BLaER1 treated with 17β-estradiol and CSF1 and Interleukin-3, amounts not matched to agents 10 nM and 100 nM (cell line): ENCODE results near the gene INPP5B.

Experiments
- H3K27ac ChIP-seq, 11 experiments: shearing (Covaris generic); formaldehyde crosslinking; 2 replicates each; pipeline ENCODE4 v1.8.1; 2022
- H3K27me3 ChIP-seq, 11 experiments: shearing (Covaris generic); formaldehyde crosslinking; 2 replicates each; pipeline ENCODE4 v1.8.1; 2022
- H3K36me3 ChIP-seq, 11 experiments: shearing (Covaris generic); formaldehyde crosslinking; 2 replicates each; pipeline ENCODE4 v1.8.1; 2022
- H3K4me1 ChIP-seq, 10 experiments: shearing (Covaris generic); formaldehyde crosslinking; 2 replicates each; pipeline ENCODE4 v1.8.1; 2022
- H3K4me2 ChIP-seq, 11 experiments: shearing (Covaris generic); formaldehyde crosslinking; 2 replicates each; pipeline ENCODE4 v1.8.1; 2022
- H3K4me3 ChIP-seq, 10 experiments: shearing (Covaris generic); formaldehyde crosslinking; 2 replicates each; pipeline ENCODE4 v1.8.1; 2022
- H3K9ac ChIP-seq, 11 experiments: shearing (Covaris generic); formaldehyde crosslinking; 2 replicates each; pipeline ENCODE4 v1.8.1; 2022
- H3K9me3 ChIP-seq, 11 experiments: shearing (Covaris generic); formaldehyde crosslinking; replicated peaks in 1 of 11; 2 replicates each; pipeline ENCODE4 v1.8.1; 2022
- H4K20me1 ChIP-seq, 11 experiments: shearing (Covaris generic); formaldehyde crosslinking; 2 replicates each; pipeline ENCODE4 v1.8.1; 2022
- Cebpa-rat ChIP-seq, 11 experiments: shearing (Covaris generic); IDR thresholded peaks; 2 replicates each; pipeline ENCODE4 v1.8.1; 2022

The INPP5B gene

GRCh38 chr1:37892151-37893047, 54.5 kb downstream of the INPP5B start:
- Histone ChIP-seq H3K4me3 (no peak overlapping the region), H3K36me3 (peaks cover 28 to 75% (median 38%) of the 10 kb centered on the region in 11 experiments), H3K9ac (no peak overlapping the region), H3K27ac (no peak overlapping the region), H3K4me2 (no peak overlapping the region), H3K27me3 (no peaks in the 10 kb centered on the region), H3K9me3 (peaks cover 0 to 14% (median 0%) of the 10 kb centered on the region in 11 experiments; a peak in 7 of 22 replicates), H3K4me1 (0 out of 20 replicates have a peak, but pooled peaks cover 0 to 4% (median 0%) of the 10 kb centered on the region in 10 experiments), H4K20me1 (peaks cover 0 to 19% (median 3%) of the 10 kb centered on the region in 11 experiments; a peak in 8 of 22 replicates)
- TF ChIP-seq Cebpa-rat (IDR thresholded peaks at IDR 0.05) = no peak

GRCh38 chr1:37890378-37891014, 56.4 kb downstream of the INPP5B start:
- H3K4me2 ChIP-seq = no peak overlapping the region
- peaks cover 0 to 14% (median 0%) of the 10 kb centered on the region in 11 experiments; a peak in 7 of 22 replicates for H3K9me3 ChIP-seq
- H3K4me3 ChIP-seq = no peak overlapping the region
- peaks cover 0 to 18% (median 0%) of the 10 kb centered on the region in 10 experiments; a peak in 3 of 20 replicates for H3K4me1 ChIP-seq
- no peak overlapping the region for H3K9ac ChIP-seq
- H3K36me3 ChIP-seq = peaks cover 46 to 94% (median 57%) of the 10 kb centered on the region in 11 experiments
- H3K27me3 ChIP-seq = no peaks in the 10 kb centered on the region
- no peak overlapping the region for H3K27ac ChIP-seq
- no peak for TF ChIP-seq Cebpa-rat (IDR thresholded peaks at IDR 0.05)
- H4K20me1 ChIP-seq = peaks cover 0 to 19% (median 3%) of the 10 kb centered on the region in 11 experiments; a peak in 8 of 22 replicates

- no peak overlapping the region for H3K9ac ChIP-seq
- peaks cover 0 to 12% (median 2%) of the 10 kb centered on the region in 11 experiments; a peak in 9 of 22 replicates for H4K20me1 ChIP-seq
- TF ChIP-seq Cebpa-rat (IDR thresholded peaks at IDR 0.05) = no peak
- H3K27me3 ChIP-seq = no peaks in the 10 kb centered on the region
- H3K27ac ChIP-seq = no peak overlapping the region
- peaks cover 0 to 8% (median 0%) of the 10 kb centered on the region in 11 experiments; a peak in 7 of 22 replicates for H3K9me3 ChIP-seq
- H3K4me1 ChIP-seq = peaks cover 0 to 13% (median 0%) of the 10 kb centered on the region in 10 experiments; a peak in 3 of 20 replicates
- H3K4me3 ChIP-seq = no peak overlapping the region
- H3K4me2 ChIP-seq = no peak overlapping the region
- peaks cover 69 to 100% (median 81%) of the 10 kb centered on the region in 11 experiments for H3K36me3 ChIP-seq
Observed at GRCh38 chr1:37888022-37888700, 58.7 kb downstream of the INPP5B start.

GRCh38 chr1:37884145-37884544, 62.7 kb downstream of the INPP5B start:
- TF ChIP-seq Cebpa-rat (IDR thresholded peaks at IDR 0.05) = no peak
- Histone ChIP-seq H3K4me2 (no peak overlapping the region), H3K9me3 (no peaks in the 10 kb centered on the region), H3K4me1 (peaks cover 0 to 13% (median 0%) of the 10 kb centered on the region in 10 experiments; a peak in 3 of 20 replicates), H3K4me3 (no peak overlapping the region), H3K27me3 (no peaks in the 10 kb centered on the region), H3K36me3 (peaks cover 99 to 100% (median 100%) of the 10 kb centered on the region in 11 experiments), H3K27ac (no peak overlapping the region), H4K20me1 (no peaks in the 10 kb centered on the region; a peak in 1 of 22 replicates), H3K9ac (no peak overlapping the region)

- Histone ChIP-seq H3K9ac (no peak overlapping the region), H3K4me1 (peaks cover 0 to 13% (median 0%) of the 10 kb centered on the region in 10 experiments; a peak in 3 of 20 replicates), H3K9me3 (no peaks in the 10 kb centered on the region), H3K4me2 (no peak overlapping the region), H3K36me3 (peaks cover 95 to 99% (median 97%) of the 10 kb centered on the region in 11 experiments), H3K4me3 (no peak overlapping the region), H4K20me1 (no peaks in the 10 kb centered on the region; a peak in 1 of 22 replicates), H3K27me3 (no peaks in the 10 kb centered on the region), H3K27ac (no peak overlapping the region)
- no peak for TF ChIP-seq Cebpa-rat (IDR thresholded peaks at IDR 0.05)
Observed at GRCh38 chr1:37883671-37884070, 63.2 kb downstream of the INPP5B start.

- Histone ChIP-seq H4K20me1 (no peaks in the 10 kb centered on the region; a peak in 2 of 22 replicates), H3K4me2 (no peak overlapping the region), H3K4me1 (peaks cover 0 to 7% (median 0%) of the 10 kb centered on the region in 10 experiments; a peak in 2 of 20 replicates), H3K9ac (no peak overlapping the region), H3K27me3 (no peaks in the 10 kb centered on the region), H3K9me3 (no peaks in the 10 kb centered on the region), H3K27ac (no peak overlapping the region), H3K4me3 (no peak overlapping the region), H3K36me3 (peaks cover 92 to 99% (median 96%) of the 10 kb centered on the region in 11 experiments)
- TF ChIP-seq Cebpa-rat (IDR thresholded peaks at IDR 0.05) = no peak
Observed at GRCh38 chr1:37879865-37880264, 67.0 kb downstream of the INPP5B start.

- no peaks in the 10 kb centered on the region for H3K9me3 ChIP-seq
- TF ChIP-seq Cebpa-rat (IDR thresholded peaks at IDR 0.05) = no peak
- no peaks in the 10 kb centered on the region for H3K27me3 ChIP-seq
- H4K20me1 ChIP-seq = no peaks in the 10 kb centered on the region; a peak in 1 of 22 replicates
- no peak overlapping the region for H3K4me2 ChIP-seq
- H3K36me3 ChIP-seq = peaks cover 92 to 99% (median 96%) of the 10 kb centered on the region in 11 experiments
- no peak overlapping the region for H3K27ac ChIP-seq
- H3K4me1 ChIP-seq = peaks cover 0 to 7% (median 0%) of the 10 kb centered on the region in 10 experiments; a peak in 2 of 20 replicates
- H3K4me3 ChIP-seq = no peak overlapping the region
- no peak overlapping the region for H3K9ac ChIP-seq
Observed at GRCh38 chr1:37878071-37878470, 68.8 kb downstream of the INPP5B start.

GRCh38 chr1:37875833-37876232, 71.0 kb downstream of the INPP5B start:
- Histone ChIP-seq H3K27ac (no peak overlapping the region), H3K4me2 (no peak overlapping the region), H3K27me3 (no peaks in the 10 kb centered on the region), H3K36me3 (peaks cover 88 to 98% (median 94%) of the 10 kb centered on the region in 11 experiments), H4K20me1 (no peaks in the 10 kb centered on the region; a peak in 1 of 22 replicates), H3K4me1 (peaks cover 0 to 7% (median 0%) of the 10 kb centered on the region in 10 experiments; a peak in 2 of 20 replicates), H3K4me3 (no peak overlapping the region), H3K9ac (no peak overlapping the region), H3K9me3 (no peaks in the 10 kb centered on the region)
- TF ChIP-seq Cebpa-rat (IDR thresholded peaks at IDR 0.05) = no peak
